ENCODE data around the gene MBNL2. TPM values are rescaled to one million over a fixed set of nuclear protein-coding genes. Genes with fewer than 3 reads are reported as not detected.

The MBNL2 gene
- total and polyA plus RNA-seq, 7 donors: 11.8 to 110 (median 84.7) TPM

DNA sequence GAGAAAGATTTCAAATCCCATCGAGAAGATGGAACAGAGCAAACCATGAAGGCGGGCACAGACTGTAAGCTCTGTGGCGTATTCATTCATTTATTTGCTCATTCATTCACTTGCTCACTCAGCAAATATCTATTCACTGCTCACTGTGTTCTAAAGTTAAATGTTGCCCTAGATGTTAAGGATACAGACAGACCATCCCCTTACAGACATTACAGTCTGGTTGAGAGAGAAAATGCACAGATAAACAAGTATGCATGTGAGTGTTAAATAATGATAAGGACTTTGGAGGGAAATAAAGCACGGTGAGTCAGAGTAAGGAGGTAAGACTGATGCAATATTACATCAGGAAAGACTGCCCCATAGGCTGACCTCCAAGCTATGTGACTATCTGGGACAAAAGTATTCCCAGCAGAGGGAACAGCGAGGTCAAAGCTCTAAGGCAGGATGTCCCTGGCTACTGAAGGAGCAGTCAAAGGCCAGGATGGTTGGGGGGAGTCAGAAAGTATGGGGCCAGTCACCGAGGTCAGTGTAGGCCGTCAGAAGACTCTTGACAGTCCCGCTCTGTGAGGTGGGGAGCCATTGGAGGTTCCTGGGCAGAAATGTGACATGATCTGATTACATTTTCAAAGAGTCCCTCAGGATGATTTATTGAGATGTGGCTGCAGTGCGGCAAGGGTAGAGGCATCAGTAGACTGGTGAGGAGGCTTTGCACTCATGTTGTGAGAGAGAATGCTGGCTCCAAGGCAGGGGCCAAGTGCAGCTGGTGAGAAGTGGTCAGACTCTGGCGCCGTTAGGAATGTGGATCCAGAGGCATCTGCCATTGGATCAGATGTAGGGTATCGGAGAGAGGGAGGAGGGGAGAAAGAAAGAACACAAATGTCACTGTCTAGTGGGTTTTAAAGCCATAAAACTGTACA, 37.9 kb downstream of the MBNL2 start:
- 75 to 84% methylated on average over 12 of the region's 12 CpGs for WGBS, 2 donors

DNA sequence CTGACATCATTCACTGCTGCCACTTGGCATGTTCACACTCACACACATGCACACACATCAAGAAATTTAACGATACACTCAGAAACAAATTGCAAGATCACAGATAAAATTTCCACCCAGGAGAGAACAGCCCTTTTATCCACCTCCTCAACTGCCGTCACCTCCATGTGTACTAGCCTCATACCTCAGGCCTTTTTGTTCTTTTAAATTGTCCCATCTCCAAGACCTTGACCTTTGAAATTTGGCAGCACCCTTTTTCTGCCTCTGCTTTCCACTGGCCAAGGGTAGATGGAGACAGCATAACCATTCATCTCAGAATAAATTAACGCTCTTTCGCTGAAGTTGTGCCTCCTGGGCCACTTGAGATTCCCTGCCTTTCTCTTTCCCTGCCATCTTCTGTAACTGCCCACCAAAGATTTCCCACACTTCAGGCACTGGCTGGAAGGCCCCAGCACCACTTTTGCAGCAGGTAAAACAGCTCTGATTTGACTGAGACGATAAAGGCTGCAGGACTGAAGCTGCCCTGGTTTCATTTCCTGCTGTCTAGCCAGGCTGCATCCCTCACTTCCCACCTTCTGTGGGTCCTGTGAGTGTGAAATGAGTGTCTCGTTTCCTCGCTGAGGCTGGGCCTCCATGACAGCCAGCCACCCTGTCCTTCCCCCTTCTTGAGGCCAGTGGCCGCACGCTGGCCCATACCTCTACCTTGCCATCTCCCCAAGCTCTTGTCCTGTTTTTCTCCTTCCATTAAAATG, 39.3 kb downstream of the MBNL2 start:
- Histone ChIP-seq H3K4me1 (peaks cover 0 to 99% (median 81%) of the 10 kb centered on the region in 4 donors), H3K36me3 (no peaks in the 10 kb centered on the region), H3K27me3 (no peaks in the 10 kb centered on the region), H3K9me3 (no peaks in the 10 kb centered on the region), H3K27ac (peak overlapping the region; percentile 62 to 86 (median 80)), H3K4me3 (no peak overlapping the region)
- TF ChIP-seq, protein P1, sequence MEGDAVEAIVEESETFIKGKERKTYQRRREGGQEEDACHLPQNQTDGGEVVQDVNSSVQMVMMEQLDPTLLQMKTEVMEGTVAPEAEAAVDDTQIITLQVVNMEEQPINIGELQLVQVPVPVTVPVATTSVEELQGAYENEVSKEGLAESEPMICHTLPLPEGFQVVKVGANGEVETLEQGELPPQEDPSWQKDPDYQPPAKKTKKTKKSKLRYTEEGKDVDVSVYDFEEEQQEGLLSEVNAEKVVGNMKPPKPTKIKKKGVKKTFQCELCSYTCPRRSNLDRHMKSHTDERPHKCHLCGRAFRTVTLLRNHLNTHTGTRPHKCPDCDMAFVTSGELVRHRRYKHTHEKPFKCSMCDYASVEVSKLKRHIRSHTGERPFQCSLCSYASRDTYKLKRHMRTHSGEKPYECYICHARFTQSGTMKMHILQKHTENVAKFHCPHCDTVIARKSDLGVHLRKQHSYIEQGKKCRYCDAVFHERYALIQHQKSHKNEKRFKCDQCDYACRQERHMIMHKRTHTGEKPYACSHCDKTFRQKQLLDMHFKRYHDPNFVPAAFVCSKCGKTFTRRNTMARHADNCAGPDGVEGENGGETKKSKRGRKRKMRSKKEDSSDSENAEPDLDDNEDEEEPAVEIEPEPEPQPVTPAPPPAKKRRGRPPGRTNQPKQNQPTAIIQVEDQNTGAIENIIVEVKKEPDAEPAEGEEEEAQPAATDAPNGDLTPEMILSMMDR (IDR thresholded peaks at IDR 0.05): no peak
- peak in 1 of 4 donors; percentile 7 for TF ChIP-seq POLR2AphosphoS5 (IDR thresholded peaks at IDR 0.05)
- DNase-seq: no peak
- 75 to 85% methylated on average over 9 of the region's 9 CpGs for WGBS, 2 donors
- intact Hi-C loops (cut with DNase I): no loop called here

More for the DNA sequence above, 37.9 kb downstream of the MBNL2 start:
- no peak for DNase-seq
- H3K27ac ChIP-seq: peak overlapping the region; percentile 62 to 86 (median 80)
- TF ChIP-seq POLR2A (IDR thresholded peaks at IDR 0.05) (no peak), POLR2AphosphoS5 (IDR thresholded peaks at IDR 0.05) (peak in 2 of 4 donors; percentile 26 to 59), EP300 (IDR thresholded peaks at IDR 0.05) (peak in 1 of 4 donors; percentile 27)
- TF ChIP-seq, protein P1 (IDR thresholded peaks at IDR 0.05): peak in 1 of 4 experiments; percentile 6
- H3K27me3 ChIP-seq: no peaks in the 10 kb centered on the region
- H3K36me3 ChIP-seq: no peaks in the 10 kb centered on the region
- intact Hi-C loops (cut with DNase I): no loop called here
- H3K4me1 ChIP-seq: peaks cover 0 to 99% (median 83%) of the 10 kb centered on the region in 4 donors
- H3K9me3 ChIP-seq: no peaks in the 10 kb centered on the region
- no peak overlapping the region for H3K4me3 ChIP-seq

DNA sequence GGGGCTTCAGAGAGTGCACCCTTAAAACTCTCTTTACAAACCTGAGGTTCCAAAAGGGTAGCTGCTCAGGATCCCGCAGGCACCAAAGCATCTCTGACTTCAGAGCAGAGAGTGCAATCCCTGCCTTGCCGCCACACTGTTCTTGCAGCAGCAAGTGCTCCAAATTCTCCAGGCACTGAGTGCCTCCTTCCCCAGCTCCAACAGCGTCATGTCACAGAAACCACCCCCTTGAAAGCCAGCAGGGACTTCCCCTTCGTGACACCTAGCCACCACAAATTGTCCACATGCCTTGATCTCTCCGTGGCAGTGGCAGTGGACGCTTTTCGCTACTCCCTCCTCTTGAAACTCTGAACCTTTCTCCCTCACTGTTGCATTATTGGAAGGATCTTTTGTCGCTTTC, 39.9 kb downstream of the MBNL2 start:
- Histone ChIP-seq H3K4me3 (no peak overlapping the region), H3K27me3 (no peaks in the 10 kb centered on the region), H3K36me3 (no peaks in the 10 kb centered on the region), H3K4me1 (peaks cover 0 to 99% (median 81%) of the 10 kb centered on the region in 4 donors), H3K27ac (peak overlapping the region; percentile 62 to 86 (median 80)), H3K9me3 (no peaks in the 10 kb centered on the region)
- 75 to 81% methylated on average over 8 of the region's 8 CpGs for WGBS, 2 donors
- DNase-seq: no peak
- TF ChIP-seq POLR2AphosphoS5 (IDR thresholded peaks at IDR 0.05) (no peak), POLR2A (IDR thresholded peaks at IDR 0.05) (no peak), EP300 (IDR thresholded peaks at IDR 0.05) (no peak)
- TF ChIP-seq, protein P1 (IDR thresholded peaks at IDR 0.05): no peak
- intact Hi-C loops (cut with DNase I): no loop called here

DNA sequence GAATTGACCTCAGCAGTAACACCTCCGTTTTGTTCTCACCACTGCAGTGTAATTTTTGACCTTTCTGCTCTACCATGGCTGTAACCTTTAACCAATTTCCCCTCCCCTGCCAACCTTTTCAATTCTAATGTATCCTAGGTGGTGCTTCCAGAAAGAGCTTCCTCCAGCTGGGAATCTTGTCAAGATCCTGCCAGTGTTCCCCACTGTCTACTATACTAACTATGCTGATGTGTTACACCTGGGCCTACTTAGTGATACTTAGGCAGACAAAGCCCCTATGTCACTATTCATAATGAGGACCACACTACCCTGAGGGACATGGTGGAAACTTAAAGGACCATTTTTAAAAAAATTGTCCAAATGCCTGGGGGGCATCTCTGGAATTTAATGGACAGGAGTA, 41.0 kb downstream of the MBNL2 start:
- Histone ChIP-seq H3K36me3 (no peaks in the 10 kb centered on the region), H3K27ac (peak overlapping the region in 2 of 4 donors; percentile 83 to 86), H3K4me1 (peaks cover 0 to 99% (median 81%) of the 10 kb centered on the region in 4 donors), H3K27me3 (no peaks in the 10 kb centered on the region), H3K9me3 (no peaks in the 10 kb centered on the region), H3K4me3 (no peak overlapping the region)
- 88 to 96% methylated on average over 1 of the region's 1 CpG for WGBS, 2 donors
- intact Hi-C loops (cut with DNase I): no loop called here
- TF ChIP-seq POLR2A (IDR thresholded peaks at IDR 0.05) (no peak), POLR2AphosphoS5 (IDR thresholded peaks at IDR 0.05) (no peak), EP300 (IDR thresholded peaks at IDR 0.05) (no peak)
- TF ChIP-seq, protein P1 (IDR thresholded peaks at IDR 0.05): no peak
- DNase-seq: no peak
